GM10248 (cell line): Measurements from ENCODE around the gene CES3.
"Not testable (repeated sequence)": the region's sequence is repeated elsewhere in the genome, so short reads cannot be mapped to it uniquely, and the experiment has no call there.

Experiments
- CTCF ChIA-PET: fragments of 300-600 bp; sonication (Branson Sonifier 250); formaldehyde crosslinking; extraction: SDS; loops from one replicate; lab custom pipeline; 2021; ENCODE audit warnings: antibody characterized with exemption; lab: Yijun Ruan, JAX
- POLR2A ChIA-PET: fragments of 350-650 bp; sonication (Branson Sonifier 250); formaldehyde crosslinking; extraction: SDS; loops from one replicate; lab custom pipeline; 2020; ENCODE audit warnings: antibody characterized with exemption; lab: Yijun Ruan, JAX
- DNase-seq: peaks from one replicate; pipeline ENCODE4 v3.0.0; 2012; ENCODE audit errors: extremely low spot score
- CTCF ChIP-seq: IDR thresholded peaks from 2 replicates; pipeline ENCODE4 v1.5.1; 2012; ENCODE audit warnings: mild to moderate bottlenecking, low read depth; ENCODE audit errors: extremely low read depth, missing control alignments, control extremely low read depth

Gene CES3

GRCh38 chr16:66950971-66951790 lies 9.9 kb upstream of the CES3 start:
- TF ChIP-seq CTCF: no peak
- no peak for DNase-seq
- ChIA-PET POLR2A (no interaction called here), CTCF (interaction anchor here (1.4 to 4.2 kb wide), 4 partner anchors 7 to 204 kb away, joined by 4 to 28 read pairs (median 13); partner anchors contain the start of gene CES3)

GRCh38 chr16:66952430-66953110 lies 8.5 kb upstream of the CES3 start:
- TF ChIP-seq CTCF: no peak
- ChIA-PET CTCF (interaction anchor here (0.7 to 4.2 kb wide), 17 partner anchors 9 to 466 kb away, joined by 3 to 28 read pairs (median 4); partner anchors contain the start of genes CES3, CIAO2B, FBXL8 and TRADD), POLR2A (interaction anchor here (1.2 kb wide), 1 partner anchor 9 kb away, joined by 3 read pairs; the partner anchor contains the start of gene CES3)
- no peak for DNase-seq

GRCh38 chr16:66953462-66954096 lies 7.5 kb upstream of the CES3 start:
- ChIA-PET POLR2A (no interaction called here), CTCF (interaction anchor here (0.7 to 4.2 kb wide), 38 partner anchors 9 to 510 kb away, joined by 3 to 28 read pairs (median 4); partner anchors contain the start of genes B3GNT9, CES3, CES4A and CIAO2B)
- no peak for TF ChIP-seq CTCF
- DNase-seq: no peak

GRCh38 chr16:66954097-66954659 lies 6.9 kb upstream of the CES3 start:
- CTCF ChIA-PET: interaction anchor here (0.7 to 4.2 kb wide), 36 partner anchors 8 to 510 kb away, joined by 3 to 28 read pairs (median 4); partner anchors contain the start of genes B3GNT9, CES3, CES4A and FBXL8
- POLR2A ChIA-PET: no interaction called here
- peak; percentile 79 for DNase-seq
- peak; percentile 84 for TF ChIP-seq CTCF

GRCh38 chr16:66955363-66956153 lies 5.5 kb upstream of the CES3 start:
- DNase-seq, POLR2A ChIA-PET: not testable (repeated sequence)
- CTCF ChIA-PET: interaction anchor here (1.3 to 7.0 kb wide), 5 partner anchors 9 to 229 kb away, joined by 3 to 32 read pairs (median 5); no protein-coding TSS in a partner anchor

- POLR2A ChIA-PET, DNase-seq: not testable (repeated sequence)
- CTCF ChIA-PET: interaction anchor here (1.3 to 7.0 kb wide), 9 partner anchors 9 to 229 kb away, joined by 3 to 32 read pairs (median 4); no protein-coding TSS in a partner anchor
Observed at GRCh38 chr16:66956154-66956457, 5.0 kb upstream of the CES3 start.
